HG02884 (cell line): ENCODE measurements around the gene TBX4.
"Not testable (repeated sequence)": the region's sequence is repeated elsewhere in the genome, so short reads cannot be mapped to it uniquely, and the experiment has no call there.

Experiments used
- ATAC-seq: cut with Tn5 transposase; IDR thresholded peaks from one replicate; pipeline ENCODE4 v1.9.1; 2021; ENCODE audit warnings: mild to moderate bottlenecking, moderate library complexity; ENCODE audit not compliant: unreplicated experiment

TBX4 gene

GRCh38 chr17:61427567-61427966 is 24.7 kb upstream of the TBX4 start:
- ATAC-seq, result no peak

GRCh38 chr17:61429274-61429673 is 22.9 kb upstream of the TBX4 start:
- no peak for ATAC-seq

- not testable (repeated sequence) for ATAC-seq
Measured at GRCh38 chr17:61429831-61430230, 22.4 kb upstream of the TBX4 start.

DNA sequence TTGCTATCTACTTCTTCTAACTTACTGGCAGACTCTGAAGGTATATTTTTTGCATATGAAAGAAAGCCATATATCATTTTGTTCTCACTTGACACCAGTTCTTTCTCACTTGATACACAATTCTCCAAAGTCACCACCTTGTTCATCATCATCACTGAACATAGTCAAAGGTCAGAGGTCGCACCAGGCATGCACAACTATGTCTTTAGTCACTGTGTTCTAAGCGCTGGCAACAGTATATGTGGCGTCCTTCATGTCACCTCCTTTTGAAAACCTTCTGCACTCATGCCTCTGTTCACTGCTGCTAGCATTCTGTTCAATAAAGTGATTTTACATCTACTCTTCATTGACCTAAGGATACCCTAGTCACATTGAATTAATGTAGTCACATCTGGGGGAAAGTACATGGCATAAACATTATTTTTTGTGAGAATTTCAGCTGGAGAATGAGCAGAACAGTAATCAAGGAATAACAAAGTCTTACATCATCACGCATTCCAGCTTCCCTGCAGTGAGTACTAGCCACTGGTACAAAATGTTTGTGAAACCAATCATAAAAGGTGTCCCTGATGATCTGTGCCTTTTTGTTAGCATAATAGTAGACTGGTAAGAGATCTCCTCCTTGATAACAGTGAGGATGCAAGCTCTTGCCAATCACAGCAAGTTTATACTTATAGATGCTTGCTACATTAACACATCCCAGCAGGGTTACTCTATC is 20.5 kb upstream of the TBX4 start:
- no peak for ATAC-seq

DNA sequence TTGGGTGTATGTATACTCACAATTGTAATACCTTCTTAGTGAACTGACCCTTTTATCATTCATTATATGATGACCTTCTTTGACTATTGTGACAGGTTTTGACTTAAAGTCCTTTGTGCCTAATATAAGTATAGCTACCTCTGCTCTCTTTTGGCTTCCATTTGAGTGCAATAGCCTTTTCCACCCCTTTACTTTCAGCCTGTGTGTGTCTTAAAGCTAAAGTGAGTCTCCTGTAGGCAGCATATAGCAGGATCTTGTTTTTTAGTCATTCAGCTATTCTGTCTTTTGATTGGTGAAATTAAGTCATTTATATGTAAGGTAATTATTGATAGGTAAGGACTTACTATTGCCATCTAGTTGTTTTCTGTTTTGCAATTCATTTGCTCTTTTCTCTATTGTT is 15.9 kb upstream of the TBX4 start:
- ATAC-seq, result no peak

- ATAC-seq, result no peak
Measured at GRCh38 chr17:61436995-61437704, 15.1 kb upstream of the TBX4 start.

DNA sequence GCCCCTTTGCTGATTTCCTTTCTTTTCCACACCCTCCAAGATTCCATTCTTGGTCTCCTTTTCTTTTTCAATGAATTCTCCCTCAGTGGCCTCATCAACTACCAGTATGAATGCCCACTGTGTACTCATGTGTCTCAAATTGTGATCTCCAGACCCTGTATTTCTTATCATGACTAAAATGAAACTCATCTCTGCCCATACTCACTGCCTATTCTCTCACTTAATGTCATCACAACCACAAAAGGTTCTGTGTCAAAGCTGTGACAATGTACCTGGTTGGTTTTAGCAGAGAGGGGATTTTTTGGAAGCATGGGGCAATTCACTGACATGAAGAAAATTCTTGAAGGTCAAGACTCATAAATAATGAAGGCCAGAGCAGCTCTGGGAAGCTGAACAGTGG is 11.5 kb upstream of the TBX4 start:
- ATAC-seq, result no peak

GRCh38 chr17:61441507-61441906 is 10.7 kb upstream of the TBX4 start:
- not testable (repeated sequence) for ATAC-seq

GRCh38 chr17:61442136-61442775 is 10.0 kb upstream of the TBX4 start:
- no peak for ATAC-seq

- ATAC-seq, result no peak
Measured at GRCh38 chr17:61442878-61443474, 9.2 kb upstream of the TBX4 start.

DNA sequence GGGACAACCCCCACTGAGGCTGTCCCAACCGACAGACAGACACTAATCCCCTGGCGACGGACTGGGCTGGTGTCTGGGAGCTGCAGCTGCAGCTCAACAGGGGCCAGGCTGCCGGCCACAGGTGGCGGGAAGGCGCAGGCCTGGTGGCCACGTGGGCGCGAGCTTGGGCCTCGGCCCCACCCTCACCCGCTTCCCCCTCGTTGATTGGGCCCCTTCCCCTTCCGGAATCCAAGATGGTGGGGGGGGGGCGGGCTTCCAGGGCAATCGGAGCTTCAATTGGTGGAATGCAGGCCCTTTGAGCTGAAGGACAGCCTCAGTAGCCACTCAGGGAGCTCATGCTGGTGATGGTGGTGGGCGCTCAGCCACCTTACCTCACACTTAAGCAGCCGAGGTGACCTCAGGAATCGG is 8.7 kb upstream of the TBX4 start:
- ATAC-seq, result no peak

GRCh38 chr17:61444075-61444474 is 8.1 kb upstream of the TBX4 start:
- ATAC-seq, result no peak

DNA sequence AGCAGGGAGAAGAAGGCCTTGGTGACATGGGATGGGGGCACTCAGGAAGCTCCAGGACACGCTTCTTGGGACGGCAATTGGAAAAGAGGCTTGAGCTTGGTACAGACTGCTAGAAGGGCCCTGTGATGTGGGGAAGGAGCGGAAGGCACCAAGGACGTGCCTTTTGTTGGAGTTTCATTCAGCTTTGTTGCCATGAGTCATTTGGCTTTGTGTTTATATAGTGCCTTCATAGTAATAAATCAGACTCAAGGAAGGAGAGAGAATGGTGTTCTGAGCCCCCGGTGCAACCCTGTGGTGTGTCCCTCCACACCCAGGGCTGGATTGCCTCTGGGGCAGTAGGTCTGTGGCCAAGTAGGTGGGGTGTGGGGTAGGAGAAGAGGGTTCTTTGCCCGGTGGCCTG is 7.4 kb upstream of the TBX4 start:
- ATAC-seq, result no peak

DNA sequence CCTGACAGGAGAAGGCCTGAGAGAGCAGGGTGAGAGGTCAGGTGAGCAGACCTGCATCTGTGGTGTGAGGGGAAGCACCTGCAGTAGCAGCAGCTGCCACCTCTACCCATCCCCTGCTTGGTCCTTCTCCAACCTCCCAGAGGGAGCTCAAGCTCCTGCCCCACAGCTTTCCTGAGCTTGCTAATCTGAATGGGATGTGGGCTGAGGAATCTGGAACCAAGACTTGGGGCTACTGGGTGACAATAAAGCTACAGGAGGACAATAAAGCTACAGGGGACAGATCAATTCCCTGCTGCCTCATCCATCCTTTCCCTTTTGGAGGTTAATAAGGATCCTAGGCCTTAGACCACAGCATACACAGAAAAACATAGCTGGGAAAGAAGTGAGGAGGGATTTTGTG is 4.9 kb upstream of the TBX4 start:
- no peak for ATAC-seq

DNA sequence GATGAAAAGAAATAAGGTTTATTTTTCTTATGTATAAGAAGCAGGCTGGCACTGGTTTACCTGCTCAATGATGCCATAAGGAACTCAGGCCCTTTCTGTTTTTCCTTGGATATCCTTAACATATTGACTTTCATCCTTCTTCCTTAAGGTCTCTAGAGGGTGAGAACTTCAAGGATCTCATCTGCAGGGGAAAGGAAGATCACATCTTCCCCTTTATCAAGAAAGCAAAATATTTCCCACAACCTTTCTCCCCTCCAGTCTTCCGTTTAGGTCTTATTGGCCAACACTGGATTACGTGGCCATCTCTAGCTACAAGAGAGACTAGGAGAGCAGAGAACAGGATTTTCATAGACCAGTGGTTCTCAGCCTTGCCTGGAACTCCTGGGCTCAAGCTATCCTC is 4.2 kb upstream of the TBX4 start:
- no peak for ATAC-seq

- ATAC-seq, result not testable (repeated sequence)
Measured at GRCh38 chr17:61449140-61449539, 3.1 kb upstream of the TBX4 start.

DNA sequence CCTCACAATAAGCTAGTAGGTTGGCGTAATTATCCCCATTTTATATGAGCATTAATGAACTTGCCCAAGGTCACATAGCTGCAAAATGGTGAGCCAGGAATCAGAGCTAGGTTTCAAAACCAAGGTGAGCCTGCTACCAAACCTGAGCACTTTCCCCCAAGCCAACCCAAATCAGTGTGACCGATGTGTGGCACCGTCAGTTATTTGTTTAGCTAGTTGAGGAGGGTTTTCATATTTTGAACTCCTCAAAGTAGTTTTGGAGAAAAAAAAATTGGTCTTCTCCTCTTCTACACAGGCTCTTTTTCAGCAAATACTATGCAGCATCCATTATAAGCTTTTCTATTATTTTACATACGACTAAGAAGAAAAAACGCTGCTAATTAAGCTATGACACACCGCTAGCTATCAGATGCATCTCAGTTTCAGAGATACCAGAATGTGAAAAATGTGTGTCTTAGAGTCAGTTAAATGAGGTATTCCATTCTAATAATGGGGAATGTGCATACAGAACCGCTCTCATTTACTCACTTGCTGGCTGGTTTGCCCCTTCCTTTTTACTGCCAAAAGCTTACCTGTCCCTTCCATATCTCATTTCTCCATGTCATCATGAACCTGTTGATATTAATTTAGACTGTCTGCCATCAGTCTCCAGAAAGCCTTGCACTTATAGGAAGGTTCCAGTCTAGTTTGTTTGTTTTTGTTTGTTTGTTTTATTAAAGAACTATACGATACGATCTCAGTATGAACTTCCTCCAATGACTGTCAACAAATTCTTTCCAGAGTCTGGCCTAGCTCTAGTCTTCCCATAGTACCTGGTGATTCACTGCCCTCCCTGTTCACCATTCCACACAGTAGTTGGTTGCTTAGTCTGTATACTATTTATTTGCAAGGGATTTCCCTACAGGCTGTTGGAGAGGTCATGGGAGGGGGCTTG is 2.2 kb upstream of the TBX4 start:
- no peak for ATAC-seq

GRCh38 chr17:61450641-61451537 is 1.3 kb upstream of the TBX4 start:
- no peak for ATAC-seq

GRCh38 chr17:61451538-61452300 is 503 bp upstream of the TBX4 start:
- no peak for ATAC-seq
